Hepatocyte (in vitro differentiated cells): ENCODE data around the gene GBP7. TPM values are rescaled to one million over a fixed set of nuclear protein-coding genes. Genes with fewer than 3 reads are reported as not detected.

Experiments
- DNase-seq: peaks from one replicate; pipeline ENCODE4 v3.0.0-alpha.2; 2016; ENCODE audit warnings: low spot score
- H2AFZ ChIP-seq: fragments of 200-600 bp; sonication (generic); 2 replicates; pipeline ENCODE4 v1.6.0; 2016; ENCODE audit warnings: antibody characterized with exemption, mild to moderate bottlenecking
- H3K27ac ChIP-seq: fragments of 200-600 bp; sonication (generic); 2 replicates; pipeline ENCODE4 v1.5.1; 2016; ENCODE audit warnings: mild to moderate bottlenecking
- H3K27me3 ChIP-seq: fragments of 200-600 bp; sonication (generic); 2 replicates; pipeline ENCODE4 v1.6.1; 2016
- H3K36me3 ChIP-seq: fragments of 200-600 bp; sonication (generic); replicated peaks from 2 replicates; pipeline ENCODE4 v1.5.1; 2016; ENCODE audit warnings: low read depth; ENCODE audit not compliant: insufficient read depth
- H3K4me1 ChIP-seq: fragments of 200-600 bp; sonication (generic); 2 replicates; pipeline ENCODE4 v1.5.1; 2016; ENCODE audit warnings: mild to moderate bottlenecking, moderate library complexity; ENCODE audit not compliant: insufficient read depth
- H3K4me2 ChIP-seq: fragments of 200-600 bp; sonication (generic); 2 replicates; pipeline ENCODE4 v1.6.0; 2016
- H3K4me3 ChIP-seq: fragments of 200-600 bp; sonication (generic); 2 replicates; pipeline ENCODE4 v1.5.1; 2016; ENCODE audit warnings: mild to moderate bottlenecking
- H3K79me2 ChIP-seq: fragments of 200-600 bp; sonication (generic); 2 replicates; pipeline ENCODE4 v1.6.0; 2017; ENCODE audit warnings: mild to moderate bottlenecking
- H3K9me2 ChIP-seq: fragments of 200-600 bp; sonication (generic); replicated peaks from 2 replicates; pipeline ENCODE4 v1.6.0; 2017; ENCODE audit warnings: mild to moderate bottlenecking; ENCODE audit not compliant: insufficient read depth
- H3K9me3 ChIP-seq: fragments of 200-600 bp; sonication (generic); 2 replicates; pipeline ENCODE4 v1.5.1; 2016; ENCODE audit warnings: low read depth, mild to moderate bottlenecking
- H4K20me1 ChIP-seq: fragments of 200-600 bp; sonication (generic); 2 replicates; pipeline ENCODE4 v1.6.0; 2016; ENCODE audit warnings: mild to moderate bottlenecking; ENCODE audit not compliant: insufficient read depth, poor library complexity, severe bottlenecking
- CTCF ChIP-seq: fragments of 200-600 bp; sonication (generic); IDR thresholded peaks from 2 replicates; pipeline ENCODE4 v1.5.1; 2016; ENCODE audit warnings: antibody characterized with exemption, mild to moderate bottlenecking; ENCODE audit not compliant: poor library complexity
- EZH2 ChIP-seq: fragments of 200-600 bp; sonication (generic); IDR thresholded peaks from 2 replicates; pipeline ENCODE4 v1.6.1; 2016; ENCODE audit warnings: antibody characterized with exemption, mild to moderate bottlenecking, borderline replicate concordance
- EZH2phosphoT487 ChIP-seq: fragments of 200-600 bp; sonication (generic); IDR thresholded peaks from one replicate; pipeline ENCODE4 v1.6.1; 2018; ENCODE audit warnings: antibody characterized with exemption, mild to moderate bottlenecking, low read depth, moderate library complexity; ENCODE audit not compliant: unreplicated experiment, severe bottlenecking
- WGBS: methylation state at CpG from one replicate; pipeline ENCODE4 v1.1.6; 2016; ENCODE audit warnings: low lambda C conversion rate; ENCODE audit errors: missing lambda C conversion rate; 5-methylcytosine and 5-hydroxymethylcytosine counted together
- polyA plus RNA-seq: library from polyadenylated mRNA; unstranded; fragments of >200 nt; fragmentation: Nextera tagmentation; extraction: Ambion mirVana; gene quantifications from 2 replicates; pipeline ENCODE4 v1.2.1, GENCODE V29; 2016
- total RNA-seq: library from RNA; depleted of rRNA; stranded (reverse); fragments of >200 nt; gene quantifications from 2 replicates; pipeline ENCODE4 v1.2.3, GENCODE V29; 2014

The GBP7 gene
- total and polyA plus RNA-seq, 2 experiments from 2014 or later = 0.27 to 0.63 TPM

GRCh38 chr1:89098857-89099256 lies 76.9 kb downstream of the GBP7 start:
- WGBS = 82% methylated on average over 3 of the region's 3 CpGs
- TF ChIP-seq EZH2 = no peak

GRCh38 chr1:89095737-89096136 lies 80.1 kb downstream of the GBP7 start:
- 87% methylated on average over 2 of the region's 2 CpGs for WGBS
- H3K79me2 ChIP-seq = no peaks in the 10 kb centered on the region
- H3K27me3 ChIP-seq = no peaks in the 10 kb centered on the region
- no peak overlapping the region for H3K27ac ChIP-seq
- no peaks in the 10 kb centered on the region for H3K4me1 ChIP-seq
- no peak overlapping the region for H3K4me2 ChIP-seq
- no peak overlapping the region for H2AFZ ChIP-seq
- no peak for DNase-seq
- no peak overlapping the region for H3K4me3 ChIP-seq
- H3K9me2 ChIP-seq = no peaks in the 10 kb centered on the region
- H4K20me1 ChIP-seq = no peaks in the 10 kb centered on the region
- TF ChIP-seq EZH2 (no peak), CTCF (no peak), EZH2phosphoT487 (no peak)
- H3K36me3 ChIP-seq = no peaks in the 10 kb centered on the region
- peaks cover 7% of the 10 kb centered on the region for H3K9me3 ChIP-seq

More at GRCh38 chr1:89098857-89099256, 76.9 kb downstream of the GBP7 start:
- Histone ChIP-seq H3K4me3 (no peak overlapping the region), H3K4me1 (no peaks in the 10 kb centered on the region), H3K9me3 (peaks cover 7% of the 10 kb centered on the region), H3K27ac (no peak overlapping the region), H3K27me3 (no peaks in the 10 kb centered on the region), H2AFZ (no peak overlapping the region), H3K4me2 (no peak overlapping the region), H3K9me2 (no peaks in the 10 kb centered on the region), H3K36me3 (no peaks in the 10 kb centered on the region), H3K79me2 (no peaks in the 10 kb centered on the region), H4K20me1 (no peaks in the 10 kb centered on the region)
- DNase-seq = no peak

GRCh38 chr1:89089962-89090361 lies 85.8 kb downstream of the GBP7 start:
- WGBS = 38% methylated on average over 1 of the region's 1 CpG

GRCh38 chr1:89088572-89088971 lies 87.2 kb downstream of the GBP7 start:
- whole genome bisulfite sequencing = 77% methylated on average over 10 of the region's 10 CpGs
- no peak for TF ChIP-seq EZH2
- no peak for TF ChIP-seq CTCF
- no peak for TF ChIP-seq EZH2phosphoT487
- DNase-seq = peak; percentile 19
- no peak overlapping the region for H3K4me2 ChIP-seq
- no peaks in the 10 kb centered on the region for H3K9me2 ChIP-seq
- H3K27ac ChIP-seq = peak overlapping the region; percentile 66
- H3K4me1 ChIP-seq = peaks cover 5% of the 10 kb centered on the region
- no peaks in the 10 kb centered on the region for H3K36me3 ChIP-seq
- H3K27me3 ChIP-seq = no peaks in the 10 kb centered on the region
- H4K20me1 ChIP-seq = no peaks in the 10 kb centered on the region
- no peaks in the 10 kb centered on the region for H3K79me2 ChIP-seq
- H3K4me3 ChIP-seq = no peak overlapping the region
- H3K9me3 ChIP-seq = no peaks in the 10 kb centered on the region
- no peak overlapping the region for H2AFZ ChIP-seq

More at GRCh38 chr1:89089962-89090361, 85.8 kb downstream of the GBP7 start:
- peaks cover 5% of the 10 kb centered on the region for H3K4me1 ChIP-seq
- no peaks in the 10 kb centered on the region for H4K20me1 ChIP-seq
- no peak overlapping the region for H3K27ac ChIP-seq
- no peaks in the 10 kb centered on the region for H3K9me2 ChIP-seq
- H3K4me2 ChIP-seq = no peak overlapping the region
- H3K27me3 ChIP-seq = no peaks in the 10 kb centered on the region
- TF ChIP-seq EZH2 (no peak), EZH2phosphoT487 (no peak), CTCF (no peak)
- no peak overlapping the region for H3K4me3 ChIP-seq
- H3K36me3 ChIP-seq = no peaks in the 10 kb centered on the region
- H3K9me3 ChIP-seq = no peaks in the 10 kb centered on the region
- DNase-seq = no peak
- no peaks in the 10 kb centered on the region for H3K79me2 ChIP-seq
- no peak overlapping the region for H2AFZ ChIP-seq
